Measurements from ENCODE around the gene HLA-DOA.

GRCh38 chr6:32976334-32977069 is 32.9 kb downstream of the HLA-DOA start:
- TF ChIP-seq, protein P1, sequence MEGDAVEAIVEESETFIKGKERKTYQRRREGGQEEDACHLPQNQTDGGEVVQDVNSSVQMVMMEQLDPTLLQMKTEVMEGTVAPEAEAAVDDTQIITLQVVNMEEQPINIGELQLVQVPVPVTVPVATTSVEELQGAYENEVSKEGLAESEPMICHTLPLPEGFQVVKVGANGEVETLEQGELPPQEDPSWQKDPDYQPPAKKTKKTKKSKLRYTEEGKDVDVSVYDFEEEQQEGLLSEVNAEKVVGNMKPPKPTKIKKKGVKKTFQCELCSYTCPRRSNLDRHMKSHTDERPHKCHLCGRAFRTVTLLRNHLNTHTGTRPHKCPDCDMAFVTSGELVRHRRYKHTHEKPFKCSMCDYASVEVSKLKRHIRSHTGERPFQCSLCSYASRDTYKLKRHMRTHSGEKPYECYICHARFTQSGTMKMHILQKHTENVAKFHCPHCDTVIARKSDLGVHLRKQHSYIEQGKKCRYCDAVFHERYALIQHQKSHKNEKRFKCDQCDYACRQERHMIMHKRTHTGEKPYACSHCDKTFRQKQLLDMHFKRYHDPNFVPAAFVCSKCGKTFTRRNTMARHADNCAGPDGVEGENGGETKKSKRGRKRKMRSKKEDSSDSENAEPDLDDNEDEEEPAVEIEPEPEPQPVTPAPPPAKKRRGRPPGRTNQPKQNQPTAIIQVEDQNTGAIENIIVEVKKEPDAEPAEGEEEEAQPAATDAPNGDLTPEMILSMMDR (IDR thresholded peaks at IDR 0.05), result no peak
- TF ChIP-seq EZH2 (IDR thresholded peaks at IDR 0.05), result no peak

Measured in neural progenitor cell (in vitro differentiated cells).